HL-60 (cell line): ENCODE data around the gene DCPS.
A peak's percentile ranks its signal among the peaks of the same experiment; 100 is the strongest.
"Not testable (repeated sequence)": the region's sequence is repeated elsewhere in the genome, so short reads cannot be mapped to it uniquely, and the experiment has no call there.

Source experiments
- DNase-seq, 2 experiments: peaks; one replicate each; pipeline ENCODE4 v3.0.0-alpha.2; 2010 to 2020; ENCODE audit warnings: low read depth in 1 of 2, low spot score in 1 of 2
- H3K27ac ChIP-seq: fragments of 250-450 bp; sonication (Bioruptor Pico); replicated peaks from 2 replicates; pipeline ENCODE4 v1.5.1; 2020; ENCODE audit warnings: mild to moderate bottlenecking, moderate library complexity
- H3K27me3 ChIP-seq: fragments of 250-450 bp; sonication (Bioruptor Pico); 2 replicates; pipeline ENCODE4 v1.5.1; 2021; ENCODE audit warnings: mild to moderate bottlenecking, moderate library complexity; ENCODE audit not compliant: insufficient read depth, poor library complexity, severe bottlenecking
- H3K4me3 ChIP-seq: replicated peaks from 2 replicates; pipeline ENCODE4 v1.5.1; 2011; ENCODE audit warnings: mild to moderate bottlenecking, control low read depth, low read length; ENCODE audit not compliant: insufficient read depth
- CTCF ChIP-seq: IDR thresholded peaks from one replicate; pipeline ENCODE4 v1.5.1; 2011; ENCODE audit warnings: low read length, control low read depth, inconsistent platforms; ENCODE audit not compliant: insufficient read depth
- GABPA ChIP-seq: IDR thresholded peaks from 2 replicates; pipeline ENCODE4 v1.6.1; 2012; ENCODE audit warnings: low read depth
- POLR2AphosphoS5 ChIP-seq: IDR thresholded peaks from 2 replicates; pipeline ENCODE4 v1.6.1; 2012; ENCODE audit warnings: low read depth
- REST ChIP-seq: IDR thresholded peaks from 2 replicates; pipeline ENCODE4 v1.6.1; 2012; ENCODE audit warnings: low read depth; ENCODE audit not compliant: insufficient replicate concordance
- SPI1 ChIP-seq: IDR thresholded peaks from 2 replicates; pipeline ENCODE4 v1.6.1; 2012; ENCODE audit warnings: low read depth, mild to moderate bottlenecking, borderline replicate concordance

The DCPS gene

GRCh38 chr11:126384449-126385070, 80.7 kb downstream of the DCPS start:
- Histone ChIP-seq H3K27me3 (no peaks in the 10 kb centered on the region), H3K4me3 (no peak overlapping the region), H3K27ac (no peak overlapping the region)
- DNase-seq = no peak
- no peak for TF ChIP-seq GABPA
- no peak for TF ChIP-seq POLR2AphosphoS5
- no peak for TF ChIP-seq REST
- TF ChIP-seq CTCF = no peak
- TF ChIP-seq SPI1 = no peak

GRCh38 chr11:126385991-126386728, 82.3 kb downstream of the DCPS start:
- peak overlapping the region; percentile 70 for H3K27ac ChIP-seq
- peak in 1 of 2 experiments; percentile 16 for DNase-seq
- no peak overlapping the region for H3K4me3 ChIP-seq
- H3K27me3 ChIP-seq = no peaks in the 10 kb centered on the region
- TF ChIP-seq POLR2AphosphoS5 (peak; percentile 37; the same call in 1 of the 2 replicates), GABPA (no peak), SPI1 (peak; percentile 27; the same call in 1 of the 2 replicates), REST (no peak)

GRCh38 chr11:126386729-126387071, 82.8 kb downstream of the DCPS start:
- H3K27me3 ChIP-seq, H3K4me3 ChIP-seq: not testable (repeated sequence)
- peak; percentile 37 to 96 for DNase-seq
- TF ChIP-seq POLR2AphosphoS5 = 0 out of 2 replicates have a peak, but pooled peaks have one; percentile 1
- H3K27ac ChIP-seq = peak overlapping the region; percentile 70

- DNase-seq = no peak
- TF ChIP-seq REST (no peak), CTCF (no peak), GABPA (no peak), SPI1 (no peak), POLR2AphosphoS5 (no peak)
Observed at GRCh38 chr11:126387857-126388256, 84.0 kb downstream of the DCPS start.

More at GRCh38 chr11:126387857-126388256, 84.0 kb downstream of the DCPS start:
- Histone ChIP-seq H3K27ac (0 out of 2 replicates have a peak overlapping the region, but pooled peaks have one; percentile 2), H3K27me3 (no peaks in the 10 kb centered on the region), H3K4me3 (no peak overlapping the region)
